Measurements from ENCODE around the gene TBX15.

Gene TBX15

DNA sequence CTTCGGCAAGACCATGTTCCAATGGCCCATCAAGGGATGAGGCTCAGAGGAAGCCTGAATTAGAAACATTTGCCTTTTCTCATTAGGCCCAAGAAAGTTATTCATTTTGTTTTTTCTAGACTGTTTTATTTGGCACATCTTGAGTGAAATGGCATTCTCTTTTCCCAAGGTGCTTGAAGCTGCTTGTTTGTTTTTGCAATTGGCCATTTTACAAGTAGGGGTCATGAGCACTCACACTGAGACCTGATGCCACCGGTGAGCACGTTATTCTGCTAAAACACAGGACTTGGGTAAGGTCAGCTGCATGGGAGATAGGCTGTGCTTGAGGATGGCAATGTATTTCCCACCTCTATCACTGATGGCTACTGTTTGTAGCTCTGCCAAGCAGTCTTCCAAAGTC lies 128.1 kb downstream of the TBX15 start:
- no peaks in the 10 kb centered on the region for H3K9me3 ChIP-seq (ENCODE audit: control insufficient read depth, low read length)
- H3K14ac ChIP-seq (ENCODE audit: low read length in 2 of 2), result no peak overlapping the region
- H3K4me1 ChIP-seq (ENCODE audit: control insufficient read depth, insufficient read depth, low read depth, low read length), result peaks cover 6% of the 10 kb centered on the region
- no peaks in the 10 kb centered on the region for H3K36me3 ChIP-seq (ENCODE audit: control insufficient read depth in 1 of 2, insufficient read depth in 2 of 2, low read depth in 1 of 2, low read length in 2 of 2)
- DNase-seq, result no peak
- H3K4me2 ChIP-seq (ENCODE audit: low read length, poor library complexity, severe bottlenecking), result no peak overlapping the region
- H2BK5ac ChIP-seq (ENCODE audit: low read depth, low read length, poor library complexity, severe bottlenecking), result no peak overlapping the region
- H4K8ac ChIP-seq (ENCODE audit: low read length), result no peak overlapping the region
- H2BK15ac ChIP-seq (ENCODE audit: low read depth, poor library complexity, severe bottlenecking), result no peak overlapping the region
- H3K79me1 ChIP-seq (replicated peaks; ENCODE audit: low read length, poor library complexity, severe bottlenecking), result no peaks in the 10 kb centered on the region
- no peak overlapping the region for H4K91ac ChIP-seq (ENCODE audit: low read length)
- H2BK120ac ChIP-seq (ENCODE audit: low read depth, low read length), result no peak overlapping the region
- no peak overlapping the region for H2BK12ac ChIP-seq (ENCODE audit: low read length in 2 of 2)
- no peak overlapping the region for H3K9ac ChIP-seq (ENCODE audit: low read length)
- H3K27ac ChIP-seq (ENCODE audit: low read length, poor library complexity, severe bottlenecking), result no peak overlapping the region
- H3K4ac ChIP-seq (ENCODE audit: low read depth in 1 of 2, low read length in 2 of 2), result no peak overlapping the region
- no peak overlapping the region for H3K23ac ChIP-seq (ENCODE audit: low read length in 2 of 2)
- H3K4me3 ChIP-seq (ENCODE audit: insufficient read depth in 1 of 2, low read depth in 1 of 2, low read length in 2 of 2), result no peak overlapping the region
- WGBS, result 68% methylated on average over 3 of the region's 3 CpGs
- no peak overlapping the region for H2AFZ ChIP-seq (ENCODE audit: low read depth, low read length)
- no peak overlapping the region for H2AK5ac ChIP-seq (ENCODE audit: low read length, severe bottlenecking)
- no peak overlapping the region for H3K18ac ChIP-seq (ENCODE audit: low read depth in 1 of 2, low read length in 2 of 2)
- H3K27me3 ChIP-seq (ENCODE audit: control insufficient read depth in 1 of 2, insufficient read depth in 1 of 2, low read length in 2 of 2), result no peaks in the 10 kb centered on the region

DNA sequence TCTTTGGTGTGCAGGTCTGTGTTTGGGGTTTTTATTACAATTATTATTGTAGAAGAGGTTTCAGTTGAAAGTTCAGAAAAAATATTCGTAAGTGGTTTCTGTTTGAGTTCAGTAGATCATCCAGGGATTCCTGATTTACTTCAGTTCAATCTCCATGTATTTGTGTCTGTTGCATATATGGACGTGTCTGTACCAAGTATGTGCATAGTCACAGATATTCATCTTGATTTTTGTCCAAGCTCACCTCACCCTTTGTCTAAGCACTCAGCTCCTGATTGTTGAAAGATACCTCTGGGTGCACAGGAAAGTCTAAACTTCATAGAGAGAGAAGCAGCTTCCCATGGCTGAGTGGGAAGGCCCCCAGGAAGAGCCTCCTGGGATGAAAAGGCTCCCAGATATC lies 141.7 kb downstream of the TBX15 start:
- H3K36me3 ChIP-seq (ENCODE audit: control insufficient read depth in 1 of 2, insufficient read depth in 2 of 2, low read depth in 1 of 2, low read length in 2 of 2), result no peaks in the 10 kb centered on the region
- H2BK15ac ChIP-seq (ENCODE audit: low read depth, poor library complexity, severe bottlenecking), result no peak overlapping the region
- H3K14ac ChIP-seq (ENCODE audit: low read length in 2 of 2), result no peak overlapping the region
- no peak for DNase-seq
- H3K4me2 ChIP-seq (ENCODE audit: low read length, poor library complexity, severe bottlenecking), result no peak overlapping the region
- H2AFZ ChIP-seq (ENCODE audit: low read depth, low read length), result no peak overlapping the region
- no peak overlapping the region for H3K4ac ChIP-seq (ENCODE audit: low read depth in 1 of 2, low read length in 2 of 2)
- no peak overlapping the region for H3K18ac ChIP-seq (ENCODE audit: low read depth in 1 of 2, low read length in 2 of 2)
- no peak overlapping the region for H2BK12ac ChIP-seq (ENCODE audit: low read length in 2 of 2)
- H2AK5ac ChIP-seq (ENCODE audit: low read length, severe bottlenecking), result no peak overlapping the region
- no peak overlapping the region for H4K91ac ChIP-seq (ENCODE audit: low read length)
- H3K9me3 ChIP-seq (ENCODE audit: control insufficient read depth, low read length), result no peaks in the 10 kb centered on the region
- H3K4me3 ChIP-seq (ENCODE audit: insufficient read depth in 1 of 2, low read depth in 1 of 2, low read length in 2 of 2), result no peak overlapping the region
- no peaks in the 10 kb centered on the region for H3K79me1 ChIP-seq (replicated peaks; ENCODE audit: low read length, poor library complexity, severe bottlenecking)
- H2BK5ac ChIP-seq (ENCODE audit: low read depth, low read length, poor library complexity, severe bottlenecking), result no peak overlapping the region
- no peak overlapping the region for H4K8ac ChIP-seq (ENCODE audit: low read length)
- H3K27me3 ChIP-seq (ENCODE audit: control insufficient read depth in 1 of 2, insufficient read depth in 1 of 2, low read length in 2 of 2), result no peaks in the 10 kb centered on the region
- WGBS, result 79% methylated on average over 1 of the region's 2 CpGs
- H3K23ac ChIP-seq (ENCODE audit: low read length in 2 of 2), result no peak overlapping the region
- peaks cover 4% of the 10 kb centered on the region for H3K4me1 ChIP-seq (ENCODE audit: control insufficient read depth, insufficient read depth, low read depth, low read length)
- no peak overlapping the region for H3K9ac ChIP-seq (ENCODE audit: low read length)
- no peak overlapping the region for H3K27ac ChIP-seq (ENCODE audit: low read length, poor library complexity, severe bottlenecking)
- H2BK120ac ChIP-seq (ENCODE audit: low read depth, low read length), result no peak overlapping the region

DNA sequence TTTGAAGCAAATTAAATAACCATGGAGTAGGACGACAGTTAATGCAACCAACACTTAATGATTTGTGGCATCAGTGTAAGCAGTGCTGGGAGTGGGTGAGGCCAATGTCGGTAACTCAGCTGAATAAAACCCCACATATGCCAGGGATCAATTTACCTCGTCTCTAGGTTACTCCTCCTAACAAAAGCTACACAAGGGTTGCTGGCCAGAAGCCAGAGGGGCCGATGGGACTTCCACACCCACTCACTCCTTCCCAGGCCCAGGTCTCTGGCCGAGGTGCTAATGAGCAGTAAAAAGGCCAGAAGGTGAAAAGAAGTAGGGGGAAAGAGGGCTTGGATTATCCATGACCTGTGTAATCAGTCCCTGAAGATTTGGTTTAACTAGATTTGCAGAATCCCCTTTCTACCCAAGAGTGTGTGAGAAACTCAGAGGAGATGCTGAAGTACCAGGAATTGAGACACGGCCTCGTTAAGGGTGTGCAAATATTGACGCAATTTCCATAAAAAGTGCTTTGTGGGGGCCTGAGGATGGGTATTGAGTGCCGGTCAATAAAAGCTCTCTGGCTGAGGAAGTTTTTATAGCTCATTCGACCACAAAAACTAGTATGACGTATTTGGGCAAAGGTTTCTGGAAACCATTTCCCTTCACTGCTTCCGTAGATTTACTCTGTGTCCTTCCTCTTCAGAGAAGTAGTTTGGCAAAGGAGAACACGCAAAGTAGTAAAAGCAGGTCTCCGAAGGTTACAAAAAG lies 145.5 kb downstream of the TBX15 start:
- Histone ChIP-seq H3K9ac (ENCODE audit: low read length) (no peak overlapping the region), H4K91ac (ENCODE audit: low read length) (no peak overlapping the region)
- WGBS, result 62% methylated on average over 13 of the region's 14 CpGs

DNA sequence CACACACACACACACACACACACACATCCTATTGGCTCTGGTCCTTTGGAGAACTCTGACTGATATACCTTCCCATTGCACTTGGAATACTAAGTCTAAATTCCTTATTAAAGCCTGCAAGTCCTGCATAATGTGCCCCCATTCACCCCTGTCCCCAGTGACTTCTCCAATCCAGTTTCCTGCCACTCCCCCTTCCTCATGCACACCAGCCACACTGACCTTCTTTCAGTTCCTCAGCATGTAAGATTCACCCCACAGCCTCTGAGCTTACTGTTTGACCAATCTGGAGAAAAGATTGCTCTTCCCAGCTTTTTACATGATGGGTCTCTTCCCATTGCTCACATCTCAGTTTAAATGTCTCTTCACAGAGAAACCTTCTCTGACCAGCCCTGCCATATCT lies 146.6 kb downstream of the TBX15 start:
- Histone ChIP-seq H2AFZ (ENCODE audit: low read depth, low read length) (no peak overlapping the region), H3K9ac (ENCODE audit: low read length) (no peak overlapping the region), H2BK5ac (ENCODE audit: low read depth, low read length, poor library complexity, severe bottlenecking) (no peak overlapping the region), H3K23ac (ENCODE audit: low read length in 2 of 2) (no peak overlapping the region), H4K91ac (ENCODE audit: low read length) (no peak overlapping the region), H3K36me3 (ENCODE audit: control insufficient read depth in 1 of 2, insufficient read depth in 2 of 2, low read depth in 1 of 2, low read length in 2 of 2) (no peaks in the 10 kb centered on the region), H3K14ac (ENCODE audit: low read length in 2 of 2) (no peak overlapping the region), H2BK120ac (ENCODE audit: low read depth, low read length) (no peak overlapping the region), H2BK15ac (ENCODE audit: low read depth, poor library complexity, severe bottlenecking) (no peak overlapping the region), H3K4me3 (ENCODE audit: insufficient read depth in 1 of 2, low read depth in 1 of 2, low read length in 2 of 2) (no peak overlapping the region), H3K4ac (ENCODE audit: low read depth in 1 of 2, low read length in 2 of 2) (no peak overlapping the region), H2BK12ac (ENCODE audit: low read length in 2 of 2) (no peak overlapping the region), H3K4me1 (ENCODE audit: control insufficient read depth, insufficient read depth, low read depth, low read length) (no peaks in the 10 kb centered on the region), H3K27ac (ENCODE audit: low read length, poor library complexity, severe bottlenecking) (no peak overlapping the region), H3K79me1 (replicated peaks; ENCODE audit: low read length, poor library complexity, severe bottlenecking) (no peaks in the 10 kb centered on the region), H4K8ac (ENCODE audit: low read length) (no peak overlapping the region), H3K27me3 (ENCODE audit: control insufficient read depth in 1 of 2, insufficient read depth in 1 of 2, low read length in 2 of 2) (no peaks in the 10 kb centered on the region), H3K18ac (ENCODE audit: low read depth in 1 of 2, low read length in 2 of 2) (no peak overlapping the region), H2AK5ac (ENCODE audit: low read length, severe bottlenecking) (no peak overlapping the region), H3K4me2 (ENCODE audit: low read length, poor library complexity, severe bottlenecking) (no peak overlapping the region), H3K9me3 (ENCODE audit: control insufficient read depth, low read length) (no peaks in the 10 kb centered on the region)
- DNase-seq, result no peak

More for the DNA sequence above, 145.5 kb downstream of the TBX15 start:
- H3K4me3 ChIP-seq (ENCODE audit: insufficient read depth in 1 of 2, low read depth in 1 of 2, low read length in 2 of 2), result no peak overlapping the region
- no peaks in the 10 kb centered on the region for H3K36me3 ChIP-seq (ENCODE audit: control insufficient read depth in 1 of 2, insufficient read depth in 2 of 2, low read depth in 1 of 2, low read length in 2 of 2)
- H2BK15ac ChIP-seq (ENCODE audit: low read depth, poor library complexity, severe bottlenecking), result no peak overlapping the region
- no peak overlapping the region for H3K4me2 ChIP-seq (ENCODE audit: low read length, poor library complexity, severe bottlenecking)
- H3K18ac ChIP-seq (ENCODE audit: low read depth in 1 of 2, low read length in 2 of 2), result no peak overlapping the region
- H3K27me3 ChIP-seq (ENCODE audit: control insufficient read depth in 1 of 2, insufficient read depth in 1 of 2, low read length in 2 of 2), result no peaks in the 10 kb centered on the region
- H3K4me1 ChIP-seq (ENCODE audit: control insufficient read depth, insufficient read depth, low read depth, low read length), result no peaks in the 10 kb centered on the region
- H2AFZ ChIP-seq (ENCODE audit: low read depth, low read length), result no peak overlapping the region
- H3K4ac ChIP-seq (ENCODE audit: low read depth in 1 of 2, low read length in 2 of 2), result no peak overlapping the region
- H2BK120ac ChIP-seq (ENCODE audit: low read depth, low read length), result no peak overlapping the region
- H2BK5ac ChIP-seq (ENCODE audit: low read depth, low read length, poor library complexity, severe bottlenecking), result no peak overlapping the region
- H2BK12ac ChIP-seq (ENCODE audit: low read length in 2 of 2), result no peak overlapping the region
- H3K79me1 ChIP-seq (replicated peaks; ENCODE audit: low read length, poor library complexity, severe bottlenecking), result no peaks in the 10 kb centered on the region
- DNase-seq, result no peak
- no peak overlapping the region for H4K8ac ChIP-seq (ENCODE audit: low read length)
- no peak overlapping the region for H3K23ac ChIP-seq (ENCODE audit: low read length in 2 of 2)
- no peak overlapping the region for H3K27ac ChIP-seq (ENCODE audit: low read length, poor library complexity, severe bottlenecking)
- no peak overlapping the region for H2AK5ac ChIP-seq (ENCODE audit: low read length, severe bottlenecking)
- no peak overlapping the region for H3K14ac ChIP-seq (ENCODE audit: low read length in 2 of 2)
- H3K9me3 ChIP-seq (ENCODE audit: control insufficient read depth, low read length), result no peaks in the 10 kb centered on the region
